Peyer's patch (tissue), 4 donors: ENCODE data around the gene DLX4.

ENCODE experiments used
- POLR2A ChIP-seq, 2 donors: fragments of 450-650 bp; IDR thresholded peaks; one replicate each; pipeline ENCODE4 v1.5.1; 2017; ENCODE audit warnings: antibody characterized with exemption in 2 of 2, mild to moderate bottlenecking in 2 of 2, moderate library complexity in 2 of 2
- TF ChIP-seq, protein P1 (sequence below), 6 experiments: fragments of 450-650 bp in 4 of 6; fragments of 200-600 bp in 2 of 6; sonication (generic) in 1 of 6; IDR thresholded peaks; one replicate each; pipeline ENCODE4 v1.5.1; 2017 to 2019; ENCODE audit warnings: antibody characterized with exemption in 6 of 6, mild to moderate bottlenecking in 3 of 6, moderate library complexity in 1 of 6

DNA sequence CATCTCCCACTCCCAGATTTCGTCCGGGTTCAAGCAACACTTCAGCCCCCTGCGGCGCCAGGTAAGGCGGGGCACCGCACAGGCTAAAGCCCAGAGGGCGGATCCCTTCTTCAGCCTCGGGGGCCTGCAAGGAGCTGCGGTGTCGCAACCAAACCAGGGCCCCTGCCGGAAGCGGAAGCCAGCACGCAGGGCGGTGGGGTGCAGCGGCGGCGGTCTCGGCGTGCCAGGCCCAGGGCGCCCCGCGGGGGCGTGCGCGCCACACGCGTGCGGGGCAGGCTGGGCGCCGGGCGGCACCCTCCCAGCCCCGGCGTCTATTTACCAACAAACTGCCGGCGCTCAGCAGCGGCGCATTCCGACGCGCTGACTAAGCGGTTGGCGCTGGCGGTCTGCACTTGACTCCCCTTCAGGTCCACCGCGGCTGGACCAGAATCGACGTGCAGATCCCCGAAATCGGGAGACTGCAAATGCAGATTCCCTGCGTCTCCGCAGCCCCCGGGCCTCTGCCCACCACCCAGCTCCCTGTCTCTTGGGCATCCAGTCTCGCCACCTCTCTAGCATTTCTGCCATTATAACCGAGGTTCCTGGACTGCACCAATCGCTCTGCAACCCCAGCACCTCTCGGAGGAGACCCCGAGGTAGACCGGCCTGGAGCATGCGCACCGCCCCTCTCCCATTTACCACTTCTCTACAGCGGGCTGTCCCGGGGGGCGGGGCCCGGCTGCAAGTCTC lies 421 bp upstream of the DLX4 start:
- TF ChIP-seq, protein P1, sequence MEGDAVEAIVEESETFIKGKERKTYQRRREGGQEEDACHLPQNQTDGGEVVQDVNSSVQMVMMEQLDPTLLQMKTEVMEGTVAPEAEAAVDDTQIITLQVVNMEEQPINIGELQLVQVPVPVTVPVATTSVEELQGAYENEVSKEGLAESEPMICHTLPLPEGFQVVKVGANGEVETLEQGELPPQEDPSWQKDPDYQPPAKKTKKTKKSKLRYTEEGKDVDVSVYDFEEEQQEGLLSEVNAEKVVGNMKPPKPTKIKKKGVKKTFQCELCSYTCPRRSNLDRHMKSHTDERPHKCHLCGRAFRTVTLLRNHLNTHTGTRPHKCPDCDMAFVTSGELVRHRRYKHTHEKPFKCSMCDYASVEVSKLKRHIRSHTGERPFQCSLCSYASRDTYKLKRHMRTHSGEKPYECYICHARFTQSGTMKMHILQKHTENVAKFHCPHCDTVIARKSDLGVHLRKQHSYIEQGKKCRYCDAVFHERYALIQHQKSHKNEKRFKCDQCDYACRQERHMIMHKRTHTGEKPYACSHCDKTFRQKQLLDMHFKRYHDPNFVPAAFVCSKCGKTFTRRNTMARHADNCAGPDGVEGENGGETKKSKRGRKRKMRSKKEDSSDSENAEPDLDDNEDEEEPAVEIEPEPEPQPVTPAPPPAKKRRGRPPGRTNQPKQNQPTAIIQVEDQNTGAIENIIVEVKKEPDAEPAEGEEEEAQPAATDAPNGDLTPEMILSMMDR (IDR thresholded peaks at IDR 0.05) = no peak
- TF ChIP-seq POLR2A (IDR thresholded peaks at IDR 0.05) = no peak
